B cell (primary cell): ENCODE results near the gene CDK2.

ENCODE experiments used
- CTCF ChIP-seq: fragments of 200-600 bp; IDR thresholded peaks from one replicate; pipeline ENCODE4 v1.8.0; 2022; ENCODE audit warnings: antibody characterized with exemption, mild to moderate bottlenecking
- EZH2 ChIP-seq: IDR thresholded peaks from 2 replicates; pipeline ENCODE4 v1.6.1; 2012; ENCODE audit warnings: borderline replicate concordance, low read depth, mild to moderate bottlenecking, moderate library complexity, low read length; ENCODE audit not compliant: insufficient read depth, poor library complexity, severe bottlenecking

DNA sequence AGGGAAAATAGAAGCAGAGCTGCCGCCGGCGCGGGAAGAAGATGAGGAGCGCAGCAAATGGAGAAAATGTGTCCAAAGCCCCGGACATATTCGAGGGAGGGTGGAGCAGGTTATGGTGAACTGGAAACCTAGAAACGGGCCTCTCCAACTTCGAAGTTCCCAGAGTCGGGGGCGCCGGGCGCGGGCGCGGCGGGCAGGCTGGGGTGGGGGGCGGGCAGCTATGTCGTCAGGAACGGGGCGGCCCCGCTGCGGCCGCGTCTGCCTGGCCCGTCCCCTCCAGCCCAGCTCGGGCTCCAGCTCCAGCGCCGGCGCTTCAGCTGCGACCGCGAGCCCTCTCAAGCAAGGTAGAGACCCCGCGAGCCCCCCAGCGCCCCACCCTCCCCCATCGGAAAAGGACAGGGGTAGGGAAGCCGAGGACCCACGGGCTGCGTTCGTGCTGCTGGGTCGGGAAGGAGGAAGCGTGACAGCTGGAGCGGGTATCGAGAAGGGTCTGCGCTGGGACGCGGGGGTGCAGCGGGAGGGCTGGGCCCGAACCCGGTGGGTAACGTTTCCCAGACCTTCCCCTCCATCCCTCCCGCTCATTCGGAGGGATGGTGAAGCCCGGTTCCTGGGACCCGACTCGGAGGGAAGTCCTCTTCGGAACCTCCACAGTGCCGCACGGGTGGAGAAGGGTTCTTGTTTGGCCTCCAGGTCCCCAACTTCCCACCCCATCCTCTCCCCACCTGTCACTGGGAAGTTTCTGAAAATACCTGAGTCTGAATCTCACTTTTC is 34.7 kb upstream of the CDK2 start:
- TF ChIP-seq CTCF (no peak), EZH2 (no peak)
